Liver (tissue), 9 donors: ENCODE data around the gene DMD. TPM values are rescaled to one million over a fixed set of nuclear protein-coding genes. Genes with fewer than 3 reads are reported as not detected.

Source experiments
- DNase-seq: peaks from one replicate; pipeline ENCODE4 v3.0.0-alpha.2; 2017; ENCODE audit warnings: low spot score
- H3K27ac ChIP-seq, 2 donors: one replicate each; pipeline ENCODE4 v1.7.0; 2013; ENCODE audit warnings: inconsistent platforms in 2 of 2, low read length in 2 of 2, control low read depth in 1 of 2, low read depth in 1 of 2, mild to moderate bottlenecking in 1 of 2
- H3K27me3 ChIP-seq, 4 donors: one replicate each; pipeline versions ENCODE4 v1.6.1 to v1.7.0; 2013; ENCODE audit warnings: low read length in 3 of 4, inconsistent platforms in 1 of 4, mild to moderate bottlenecking in 1 of 4, moderate library complexity in 1 of 4; ENCODE audit not compliant: control insufficient read depth in 4 of 4, insufficient read depth in 4 of 4
- H3K36me3 ChIP-seq, 4 donors: one replicate each; pipeline versions ENCODE4 v1.6.1 to v1.7.0; 2013; ENCODE audit warnings: low read length in 3 of 4, mild to moderate bottlenecking in 3 of 4, low read depth in 1 of 4, moderate library complexity in 1 of 4; ENCODE audit not compliant: control insufficient read depth in 4 of 4, insufficient read depth in 3 of 4
- H3K4me1 ChIP-seq, 4 donors: one replicate each; pipeline versions ENCODE4 v1.6.1 to v1.7.0; 2013; ENCODE audit warnings: low read length in 3 of 4, mild to moderate bottlenecking in 3 of 4, moderate library complexity in 1 of 4; ENCODE audit not compliant: control insufficient read depth in 4 of 4, insufficient read depth in 4 of 4
- H3K4me3 ChIP-seq, 3 donors: one replicate each; pipeline versions ENCODE4 v1.6.1 to v1.7.0; 2013; ENCODE audit warnings: low read length in 3 of 3, control low read depth in 1 of 3, low read depth in 1 of 3, mild to moderate bottlenecking in 1 of 3
- H3K9ac ChIP-seq, 2 donors: one replicate each; pipeline ENCODE4 v1.7.0; 2013; ENCODE audit warnings: low read length in 2 of 2, mild to moderate bottlenecking in 2 of 2, moderate library complexity in 2 of 2, control low read depth in 1 of 2, low read depth in 1 of 2
- H3K9me3 ChIP-seq, 4 donors: one replicate each; pipeline versions ENCODE4 v1.6.1 to v1.7.0; 2013; ENCODE audit warnings: low read length in 3 of 4; ENCODE audit not compliant: control insufficient read depth in 4 of 4
- EGR1 ChIP-seq, 2 donors: IDR thresholded peaks; 2 replicates each; pipeline ENCODE4 v1.6.1; 2016 to 2018; ENCODE audit warnings: antibody characterized with exemption in 2 of 2, low read depth in 2 of 2
- FOXA1 ChIP-seq: IDR thresholded peaks from 2 replicates; pipeline ENCODE4 v1.6.1; 2016; ENCODE audit warnings: antibody characterized with exemption
- FOXA2 ChIP-seq: IDR thresholded peaks from 2 replicates; pipeline ENCODE4 v1.6.1; 2016; ENCODE audit warnings: antibody characterized with exemption
- GABPA ChIP-seq, 2 donors: IDR thresholded peaks in 1 of 2; conservative IDR thresholded peaks in 1 of 2; 2 replicates each; pipeline ENCODE4 v1.6.1; 2016; ENCODE audit warnings: antibody characterized with exemption in 2 of 2, mild to moderate bottlenecking in 1 of 2, moderate library complexity in 1 of 2
- HNF4A ChIP-seq, 2 donors: conservative IDR thresholded peaks; 2 replicates each; pipeline ENCODE4 v1.6.1; 2016; ENCODE audit warnings: antibody characterized with exemption in 2 of 2, mild to moderate bottlenecking in 2 of 2
- JUND ChIP-seq, 2 donors: IDR thresholded peaks; 2 replicates each; pipeline ENCODE4 v1.6.1; 2016; ENCODE audit warnings: antibody characterized with exemption in 2 of 2
- NR2F2 ChIP-seq: IDR thresholded peaks from 2 replicates; pipeline ENCODE4 v1.6.1; 2016; ENCODE audit warnings: antibody characterized with exemption
- RAD21 ChIP-seq, 2 donors: IDR thresholded peaks; 2 replicates each; pipeline ENCODE4 v1.6.1; 2016; ENCODE audit warnings: antibody characterized with exemption in 2 of 2, mild to moderate bottlenecking in 2 of 2
- RXRA ChIP-seq, 2 donors: IDR thresholded peaks; 2 replicates each; pipeline ENCODE4 v1.6.1; 2017 to 2018; ENCODE audit warnings: antibody characterized with exemption in 2 of 2, mild to moderate bottlenecking in 1 of 2
- SP1 ChIP-seq: IDR thresholded peaks from 2 replicates; pipeline ENCODE4 v1.6.1; 2018; ENCODE audit warnings: antibody characterized with exemption, mild to moderate bottlenecking
- TAF1 ChIP-seq: conservative IDR thresholded peaks from 2 replicates; pipeline ENCODE4 v1.6.1; 2016; ENCODE audit warnings: antibody characterized with exemption, mild to moderate bottlenecking
- YY1 ChIP-seq: IDR thresholded peaks from 2 replicates; pipeline ENCODE4 v1.6.1; 2016; ENCODE audit warnings: antibody characterized with exemption, mild to moderate bottlenecking
- WGBS: extraction: QIAGEN DNeasy Blood & Tissue Kit; methylation state at CpG from one replicate; pipeline ENCODE4 v1.1.7; 2013; 5-methylcytosine and 5-hydroxymethylcytosine counted together
- polyA plus RNA-seq, 2 donors: library from polyadenylated mRNA; stranded (reverse) in 1 of 2; unstranded in 1 of 2; fragments of 200-250 nt in 1 of 2; fragments of >200 nt in 1 of 2; fragmentation: Nextera tagmentation in 1 of 2; extraction: Ambion mirVana in 1 of 2; gene quantifications; one replicate each; pipeline versions ENCODE4 v1.2.1 to v1.2.3, GENCODE V29; 2013 to 2015
- total RNA-seq, 2 donors: library from RNA; depleted of rRNA; stranded (reverse); fragments of >200 nt; gene quantifications; one replicate each; pipeline ENCODE4 v1.2.3, GENCODE V29; 2014
- TF ChIP-seq, protein P1 (sequence below): IDR thresholded peaks from 2 replicates; pipeline ENCODE4 v1.6.1; 2016; ENCODE audit warnings: antibody characterized with exemption
- TF ChIP-seq, protein P2 (sequence below): fragments of 150-350 bp; IDR thresholded peaks from 2 replicates; pipeline ENCODE4 v1.5.1; 2017; ENCODE audit warnings: improper control_type of control experiment, low read depth, low read length; ENCODE audit not compliant: missing input control
- TF ChIP-seq, protein P3 (sequence below): IDR thresholded peaks from 2 replicates; pipeline ENCODE4 v1.6.1; 2016; ENCODE audit warnings: antibody characterized with exemption
- TF ChIP-seq, protein P4 (sequence below): IDR thresholded peaks from 2 replicates; pipeline ENCODE4 v1.6.1; 2016; ENCODE audit warnings: antibody characterized with exemption, mild to moderate bottlenecking
- TF ChIP-seq, protein P5 (sequence below): IDR thresholded peaks from 2 replicates; pipeline ENCODE4 v1.6.1; 2016; ENCODE audit warnings: antibody characterized with exemption
- donor health status: healthy.
- donor health status: healthy.
- donor health status: healthy.
- donor health status: healthy.
- donor health status: healthy.

The DMD gene
- total and polyA plus RNA-seq, 4 donors: 14.6 to 61.9 (median 23.9) TPM

DNA sequence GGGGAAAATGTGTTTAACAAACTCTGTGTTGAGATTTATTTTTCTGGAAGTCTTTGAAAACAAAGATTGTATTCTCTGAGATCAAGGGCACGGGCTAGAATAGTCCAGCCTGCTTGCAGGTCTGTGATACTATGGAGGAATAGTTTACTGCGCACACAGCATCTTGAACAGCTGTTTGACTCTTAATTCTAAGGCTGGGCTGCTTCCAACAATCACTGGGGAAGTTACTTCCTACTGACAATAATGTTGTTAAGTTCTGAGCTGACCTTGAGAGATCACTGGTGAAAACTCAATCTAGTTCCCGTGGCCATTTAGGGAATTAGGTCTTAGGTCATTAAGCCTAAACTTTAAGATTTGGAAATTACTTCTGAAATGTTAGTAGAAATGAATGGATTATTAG lies 1723.4 kb downstream of the DMD start:
- Histone ChIP-seq H3K9me3 (no peaks in the 10 kb centered on the region), H3K9ac (no peak overlapping the region), H3K36me3 (no peaks in the 10 kb centered on the region), H3K4me3 (no peak overlapping the region), H3K4me1 (no peaks in the 10 kb centered on the region), H3K27ac (no peak overlapping the region), H3K27me3 (no peaks in the 10 kb centered on the region)
- DNase-seq: no peak
- 86% methylated on average over 3 of the region's 3 CpGs for WGBS
- TF ChIP-seq FOXA1: no peak
- TF ChIP-seq, protein P1, sequence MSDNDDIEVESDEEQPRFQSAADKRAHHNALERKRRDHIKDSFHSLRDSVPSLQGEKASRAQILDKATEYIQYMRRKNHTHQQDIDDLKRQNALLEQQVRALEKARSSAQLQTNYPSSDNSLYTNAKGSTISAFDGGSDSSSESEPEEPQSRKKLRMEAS: no peak
- TF ChIP-seq SP1: no peak
- TF ChIP-seq GABPA (IDR thresholded peaks at IDR 0.05 in 1 of 2, conservative IDR thresholded peaks at IDR 0.05 in 1 of 2): no peak
- no peak for TF ChIP-seq RAD21 (IDR thresholded peaks at IDR 0.05)
- TF ChIP-seq HNF4A (conservative IDR thresholded peaks at IDR 0.05): no peak
- TF ChIP-seq, protein P2, sequence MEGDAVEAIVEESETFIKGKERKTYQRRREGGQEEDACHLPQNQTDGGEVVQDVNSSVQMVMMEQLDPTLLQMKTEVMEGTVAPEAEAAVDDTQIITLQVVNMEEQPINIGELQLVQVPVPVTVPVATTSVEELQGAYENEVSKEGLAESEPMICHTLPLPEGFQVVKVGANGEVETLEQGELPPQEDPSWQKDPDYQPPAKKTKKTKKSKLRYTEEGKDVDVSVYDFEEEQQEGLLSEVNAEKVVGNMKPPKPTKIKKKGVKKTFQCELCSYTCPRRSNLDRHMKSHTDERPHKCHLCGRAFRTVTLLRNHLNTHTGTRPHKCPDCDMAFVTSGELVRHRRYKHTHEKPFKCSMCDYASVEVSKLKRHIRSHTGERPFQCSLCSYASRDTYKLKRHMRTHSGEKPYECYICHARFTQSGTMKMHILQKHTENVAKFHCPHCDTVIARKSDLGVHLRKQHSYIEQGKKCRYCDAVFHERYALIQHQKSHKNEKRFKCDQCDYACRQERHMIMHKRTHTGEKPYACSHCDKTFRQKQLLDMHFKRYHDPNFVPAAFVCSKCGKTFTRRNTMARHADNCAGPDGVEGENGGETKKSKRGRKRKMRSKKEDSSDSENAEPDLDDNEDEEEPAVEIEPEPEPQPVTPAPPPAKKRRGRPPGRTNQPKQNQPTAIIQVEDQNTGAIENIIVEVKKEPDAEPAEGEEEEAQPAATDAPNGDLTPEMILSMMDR: no peak
- TF ChIP-seq EGR1 (IDR thresholded peaks at IDR 0.05; ENCODE audit: low read depth in 2 of 2): no peak
- TF ChIP-seq TAF1: no peak
- TF ChIP-seq, protein P3, sequence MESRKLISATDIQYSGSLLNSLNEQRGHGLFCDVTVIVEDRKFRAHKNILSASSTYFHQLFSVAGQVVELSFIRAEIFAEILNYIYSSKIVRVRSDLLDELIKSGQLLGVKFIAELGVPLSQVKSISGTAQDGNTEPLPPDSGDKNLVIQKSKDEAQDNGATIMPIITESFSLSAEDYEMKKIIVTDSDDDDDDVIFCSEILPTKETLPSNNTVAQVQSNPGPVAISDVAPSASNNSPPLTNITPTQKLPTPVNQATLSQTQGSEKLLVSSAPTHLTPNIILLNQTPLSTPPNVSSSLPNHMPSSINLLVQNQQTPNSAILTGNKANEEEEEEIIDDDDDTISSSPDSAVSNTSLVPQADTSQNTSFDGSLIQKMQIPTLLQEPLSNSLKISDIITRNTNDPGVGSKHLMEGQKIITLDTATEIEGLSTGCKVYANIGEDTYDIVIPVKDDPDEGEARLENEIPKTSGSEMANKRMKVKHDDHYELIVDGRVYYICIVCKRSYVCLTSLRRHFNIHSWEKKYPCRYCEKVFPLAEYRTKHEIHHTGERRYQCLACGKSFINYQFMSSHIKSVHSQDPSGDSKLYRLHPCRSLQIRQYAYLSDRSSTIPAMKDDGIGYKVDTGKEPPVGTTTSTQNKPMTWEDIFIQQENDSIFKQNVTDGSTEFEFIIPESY: no peak
- TF ChIP-seq, protein P4, sequence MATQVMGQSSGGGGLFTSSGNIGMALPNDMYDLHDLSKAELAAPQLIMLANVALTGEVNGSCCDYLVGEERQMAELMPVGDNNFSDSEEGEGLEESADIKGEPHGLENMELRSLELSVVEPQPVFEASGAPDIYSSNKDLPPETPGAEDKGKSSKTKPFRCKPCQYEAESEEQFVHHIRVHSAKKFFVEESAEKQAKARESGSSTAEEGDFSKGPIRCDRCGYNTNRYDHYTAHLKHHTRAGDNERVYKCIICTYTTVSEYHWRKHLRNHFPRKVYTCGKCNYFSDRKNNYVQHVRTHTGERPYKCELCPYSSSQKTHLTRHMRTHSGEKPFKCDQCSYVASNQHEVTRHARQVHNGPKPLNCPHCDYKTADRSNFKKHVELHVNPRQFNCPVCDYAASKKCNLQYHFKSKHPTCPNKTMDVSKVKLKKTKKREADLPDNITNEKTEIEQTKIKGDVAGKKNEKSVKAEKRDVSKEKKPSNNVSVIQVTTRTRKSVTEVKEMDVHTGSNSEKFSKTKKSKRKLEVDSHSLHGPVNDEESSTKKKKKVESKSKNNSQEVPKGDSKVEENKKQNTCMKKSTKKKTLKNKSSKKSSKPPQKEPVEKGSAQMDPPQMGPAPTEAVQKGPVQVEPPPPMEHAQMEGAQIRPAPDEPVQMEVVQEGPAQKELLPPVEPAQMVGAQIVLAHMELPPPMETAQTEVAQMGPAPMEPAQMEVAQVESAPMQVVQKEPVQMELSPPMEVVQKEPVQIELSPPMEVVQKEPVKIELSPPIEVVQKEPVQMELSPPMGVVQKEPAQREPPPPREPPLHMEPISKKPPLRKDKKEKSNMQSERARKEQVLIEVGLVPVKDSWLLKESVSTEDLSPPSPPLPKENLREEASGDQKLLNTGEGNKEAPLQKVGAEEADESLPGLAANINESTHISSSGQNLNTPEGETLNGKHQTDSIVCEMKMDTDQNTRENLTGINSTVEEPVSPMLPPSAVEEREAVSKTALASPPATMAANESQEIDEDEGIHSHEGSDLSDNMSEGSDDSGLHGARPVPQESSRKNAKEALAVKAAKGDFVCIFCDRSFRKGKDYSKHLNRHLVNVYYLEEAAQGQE: no peak
- no peak for TF ChIP-seq JUND (IDR thresholded peaks at IDR 0.05)
- no peak for TF ChIP-seq FOXA2
- TF ChIP-seq, protein P5, sequence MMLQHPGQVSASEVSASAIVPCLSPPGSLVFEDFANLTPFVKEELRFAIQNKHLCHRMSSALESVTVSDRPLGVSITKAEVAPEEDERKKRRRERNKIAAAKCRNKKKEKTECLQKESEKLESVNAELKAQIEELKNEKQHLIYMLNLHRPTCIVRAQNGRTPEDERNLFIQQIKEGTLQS: no peak
- no peak for TF ChIP-seq YY1
- no peak for TF ChIP-seq RXRA (IDR thresholded peaks at IDR 0.05)
- TF ChIP-seq NR2F2: no peak

DNA sequence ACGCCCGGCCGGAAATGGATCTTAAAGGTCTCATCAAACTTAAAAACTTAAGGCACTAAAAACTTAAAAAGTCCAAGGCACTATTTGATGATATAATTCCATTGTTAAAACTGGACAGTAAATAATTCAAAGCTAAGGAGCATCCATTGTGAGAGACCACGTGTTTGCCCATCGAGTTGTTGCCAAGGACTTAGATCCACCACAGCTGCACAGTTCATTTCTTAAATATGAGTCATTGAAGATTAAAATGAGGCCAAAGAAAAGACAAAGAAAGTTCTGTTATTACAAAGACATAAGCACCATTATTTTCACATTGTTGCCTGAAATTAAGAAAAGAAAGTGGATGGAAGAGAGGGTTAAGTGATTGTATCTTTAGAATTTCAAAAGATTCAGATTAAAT lies 1728.0 kb downstream of the DMD start:
- H3K9ac ChIP-seq: no peak overlapping the region
- H3K27me3 ChIP-seq: no peaks in the 10 kb centered on the region
- H3K36me3 ChIP-seq: no peaks in the 10 kb centered on the region
- H3K4me1 ChIP-seq: no peaks in the 10 kb centered on the region
- DNase-seq: no peak
- no peak overlapping the region for H3K4me3 ChIP-seq
- no peaks in the 10 kb centered on the region for H3K9me3 ChIP-seq
- 94% methylated on average over 5 of the region's 5 CpGs for WGBS
- no peak overlapping the region for H3K27ac ChIP-seq
- TF ChIP-seq EGR1 (IDR thresholded peaks at IDR 0.05; ENCODE audit: low read depth in 2 of 2) (no peak), GABPA (IDR thresholded peaks at IDR 0.05 in 1 of 2, conservative IDR thresholded peaks at IDR 0.05 in 1 of 2) (no peak), YY1 (no peak), RAD21 (IDR thresholded peaks at IDR 0.05) (no peak), FOXA2 (no peak), NR2F2 (no peak), RXRA (IDR thresholded peaks at IDR 0.05) (no peak), FOXA1 (no peak), JUND (IDR thresholded peaks at IDR 0.05) (no peak)
- TF ChIP-seq, protein P2: no peak
- TF ChIP-seq, protein P3: no peak
- TF ChIP-seq, protein P5: no peak
